Keratinocyte (primary cell): ENCODE data around the gene VPS13C. TPM values are rescaled to one million over a fixed set of nuclear protein-coding genes. Genes with fewer than 3 reads are reported as not detected.

Source experiments
- DNase-seq: peaks from one replicate; pipeline ENCODE4 v3.0.0-alpha.2; 2011; ENCODE audit warnings: low read depth, missing footprints, low spot score
- FAIRE-seq: peaks from 2 replicates; lab custom pipeline; 2011; peaks lifted over from hg19 to GRCh38; lab: Jason Lieb, UNC
- H2AFZ ChIP-seq: 2 replicates; pipeline ENCODE4 v1.6.0; 2012; ENCODE audit warnings: low read length, control low read depth, inconsistent platforms; ENCODE audit not compliant: control insufficient read depth
- H3K27ac ChIP-seq: 2 replicates; pipeline ENCODE4 v1.5.1; 2011; ENCODE audit warnings: low read length; ENCODE audit not compliant: control insufficient read depth, insufficient read depth
- H3K27me3 ChIP-seq: 3 replicates; pipeline ENCODE4 v1.6.0; 2011; ENCODE audit warnings: low read length; ENCODE audit not compliant: control insufficient read depth, insufficient read depth; ENCODE audit errors: extremely low read depth
- H3K36me3 ChIP-seq, 2 experiments: 2 replicates in 1 of 2; 3 replicates in 1 of 2; pipeline ENCODE4 v1.5.1; 2011; ENCODE audit warnings: low read length in 2 of 2, mild to moderate bottlenecking in 1 of 2; ENCODE audit not compliant: control insufficient read depth in 2 of 2, insufficient read depth in 2 of 2; ENCODE audit errors: extremely low read depth in 1 of 2
- H3K4me1 ChIP-seq: 3 replicates; pipeline ENCODE4 v1.5.1; 2011; ENCODE audit warnings: low read length; ENCODE audit not compliant: control insufficient read depth, insufficient read depth; ENCODE audit errors: extremely low read depth
- H3K4me2 ChIP-seq: 3 replicates; pipeline ENCODE4 v1.6.0; 2011; ENCODE audit warnings: low read depth, low read length; ENCODE audit not compliant: control insufficient read depth, insufficient read depth; ENCODE audit errors: extremely low read depth
- H3K4me3 ChIP-seq, 3 experiments: fragments of 200-600 bp in 1 of 3; sonication (generic) in 1 of 3; 2 replicates in 2 of 3; 3 replicates in 1 of 3; pipeline ENCODE4 v1.5.1; 2011 to 2016; ENCODE audit warnings: low read length in 3 of 3, mild to moderate bottlenecking in 3 of 3, control low read depth in 2 of 3, inconsistent platforms in 1 of 3, low read depth in 1 of 3, mixed read lengths in 1 of 3, mixed run types in 1 of 3, moderate library complexity in 1 of 3; ENCODE audit not compliant: control insufficient read depth in 2 of 3, insufficient read depth in 2 of 3; ENCODE audit errors: extremely low read depth in 1 of 3
- H3K79me2 ChIP-seq: 2 replicates; pipeline ENCODE4 v1.6.0; 2012; ENCODE audit warnings: low read length; ENCODE audit not compliant: control insufficient read depth, insufficient read depth
- H3K9ac ChIP-seq: 3 replicates; pipeline ENCODE4 v1.6.0; 2011; ENCODE audit warnings: low read length; ENCODE audit not compliant: control insufficient read depth, insufficient read depth; ENCODE audit errors: extremely low read depth
- H3K9me1 ChIP-seq: 3 replicates; pipeline ENCODE4 v1.6.0; 2011; ENCODE audit warnings: low read length; ENCODE audit not compliant: control insufficient read depth, insufficient read depth; ENCODE audit errors: extremely low read depth
- H3K9me3 ChIP-seq: 2 replicates; pipeline ENCODE4 v1.5.1; 2012; ENCODE audit warnings: low read depth, low read length; ENCODE audit not compliant: control insufficient read depth
- H4K20me1 ChIP-seq: 3 replicates; pipeline ENCODE4 v1.6.0; 2011; ENCODE audit warnings: low read length; ENCODE audit not compliant: control insufficient read depth, insufficient read depth; ENCODE audit errors: extremely low read depth
- CTCF ChIP-seq, 3 experiments: IDR thresholded peaks in 1 of 3; conservative IDR thresholded peaks in 1 of 3; optimal IDR thresholded peaks in 1 of 3; 2 replicates in 2 of 3; 3 replicates in 1 of 3; pipeline versions ENCODE3 to v1.5.1; 2011; ENCODE audit warnings: low read length in 3 of 3, mild to moderate bottlenecking in 3 of 3, moderate library complexity in 2 of 3, control low read depth in 1 of 3, inconsistent platforms in 1 of 3; ENCODE audit not compliant: insufficient read depth in 2 of 3; ENCODE audit errors: extremely low read depth in 1 of 3
- EZH2 ChIP-seq: IDR thresholded peaks from one replicate; pipeline ENCODE4 v1.6.1; 2012; ENCODE audit warnings: inconsistent platforms, mild to moderate bottlenecking, low read length, moderate library complexity
- dilution Hi-C: fragments of 300-500 bp; cut with MboI; formaldehyde crosslinking; loops from one replicate; pipeline ENCODE4 v1.7.0; 2020; ENCODE audit warnings: low sequenced_read_pairs; ENCODE audit not compliant: extremely low pct_ligation_motif_present
- polyA plus RNA-seq, 5 experiments: library from polyadenylated mRNA; depleted of rRNA in 3 of 5; stranded (reverse) in 3 of 5; stranded (forward) in 1 of 5; unstranded in 1 of 5; fragments of >200 nt; gene quantifications; 1 replicate in 1 of 5; 2 replicates in 3 of 5; 3 replicates in 1 of 5; pipeline versions ENCODE4 v1.2.1 to v1.2.3, GENCODE V29; 2011 to 2012; ENCODE audit warnings: missing spikeins in 2 of 5, low read depth in 1 of 5, low replicate concordance in 1 of 5

Gene VPS13C
- polyA plus RNA-seq, 1 donor (not counting 4 experiments of a cell fraction or from before 2014, with no cell fraction given) = 13.5 TPM

GRCh38 chr15:61822511-61822910 lies 237.7 kb downstream of the VPS13C start:
- Histone ChIP-seq H3K4me1 (no peaks in the 10 kb centered on the region), H3K4me3 (no peak overlapping the region), H3K27ac (no peak overlapping the region), H2AFZ (no peak overlapping the region), H3K9me1 (no peaks in the 10 kb centered on the region), H3K27me3 (peaks cover 4% of the 10 kb centered on the region), H3K9ac (no peak overlapping the region), H3K4me2 (no peak overlapping the region), H4K20me1 (no peaks in the 10 kb centered on the region), H3K9me3 (no peaks in the 10 kb centered on the region), H3K36me3 (no peaks in the 10 kb centered on the region), H3K79me2 (no peaks in the 10 kb centered on the region)
- TF ChIP-seq EZH2 (no peak), CTCF (optimal IDR thresholded peaks at IDR 0.05 in 1 of 3, IDR thresholded peaks at IDR 0.05 in 1 of 3, conservative IDR thresholded peaks at IDR 0.05 in 1 of 3; ENCODE audit: extremely low read depth in 1 of 3, insufficient read depth in 2 of 3, low read length in 3 of 3) (no peak)
- DNase-seq (no peak), FAIRE-seq (no peak)
- dilution Hi-C loops = no loop called here

GRCh38 chr15:61820951-61821350 lies 239.3 kb downstream of the VPS13C start:
- no peaks in the 10 kb centered on the region for H3K36me3 ChIP-seq
- no peak for TF ChIP-seq EZH2
- no peak for TF ChIP-seq CTCF (optimal IDR thresholded peaks at IDR 0.05 in 1 of 3, IDR thresholded peaks at IDR 0.05 in 1 of 3, conservative IDR thresholded peaks at IDR 0.05 in 1 of 3; ENCODE audit: extremely low read depth in 1 of 3, insufficient read depth in 2 of 3, low read length in 3 of 3)
- H3K9me1 ChIP-seq = no peaks in the 10 kb centered on the region
- no peak overlapping the region for H3K4me3 ChIP-seq
- H2AFZ ChIP-seq = no peak overlapping the region
- dilution Hi-C loops = no loop called here
- H3K9me3 ChIP-seq = no peaks in the 10 kb centered on the region
- no peak for DNase-seq
- no peak for FAIRE-seq
- no peak overlapping the region for H3K9ac ChIP-seq
- H4K20me1 ChIP-seq = no peaks in the 10 kb centered on the region
- no peaks in the 10 kb centered on the region for H3K79me2 ChIP-seq
- no peak overlapping the region for H3K4me2 ChIP-seq
- no peaks in the 10 kb centered on the region for H3K4me1 ChIP-seq
- H3K27me3 ChIP-seq = peaks cover 4% of the 10 kb centered on the region
- H3K27ac ChIP-seq = no peak overlapping the region
